ENCODE measurements around the gene TWSG1.
"Not testable (repeated sequence)": the region's sequence is repeated elsewhere in the genome, so short reads cannot be mapped to it uniquely, and the experiment has no call there.

The TWSG1 gene

DNA sequence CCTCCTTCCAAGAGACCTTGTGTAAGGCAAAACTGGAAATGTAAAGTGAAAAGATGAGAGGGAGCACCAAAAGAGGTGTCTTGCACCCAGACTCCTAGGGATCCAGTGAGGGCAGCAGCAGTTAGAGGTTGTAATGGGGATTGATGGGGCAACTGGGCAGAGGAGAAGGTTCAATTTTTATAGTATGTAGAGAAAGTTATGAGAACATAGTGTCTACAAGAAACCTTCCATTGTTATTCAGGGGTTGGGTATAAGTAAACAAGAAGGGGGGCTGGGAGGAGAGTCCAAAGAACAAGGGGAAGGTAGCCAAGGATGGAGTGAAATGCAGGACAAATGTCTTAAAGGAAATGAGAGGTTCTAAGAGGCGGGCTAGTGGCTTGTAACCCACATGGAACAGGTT lies 89.1 kb downstream of the TWSG1 start:
- DNase-seq (ENCODE audit: low read depth in 2 of 2): not testable (repeated sequence)

- DNase-seq (ENCODE audit: low read depth in 2 of 2): not testable (repeated sequence)
Measured at GRCh38 chr18:9424235-9424634, 89.7 kb downstream of the TWSG1 start.

DNA sequence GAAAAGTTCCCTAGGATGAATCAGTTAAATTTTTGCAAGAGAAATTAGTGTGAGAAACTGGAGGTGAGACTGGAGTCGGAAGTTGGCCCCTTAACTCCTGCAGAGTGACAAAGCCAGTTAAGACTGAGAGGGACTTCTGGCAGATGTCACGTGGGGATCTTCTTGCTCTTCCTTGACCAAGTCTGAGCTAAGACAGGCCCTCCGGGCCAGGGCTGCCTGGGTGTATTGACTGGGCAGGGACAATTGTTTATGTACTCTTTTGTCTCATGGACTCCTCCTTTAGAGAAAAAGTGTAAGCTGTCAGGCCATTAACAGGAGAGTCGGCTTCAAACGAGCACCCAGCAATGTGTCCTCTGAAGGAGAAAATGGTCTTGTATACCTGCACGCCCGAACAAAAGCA lies 92.2 kb downstream of the TWSG1 start:
- no peak for DNase-seq (ENCODE audit: low read depth in 2 of 2)

DNA sequence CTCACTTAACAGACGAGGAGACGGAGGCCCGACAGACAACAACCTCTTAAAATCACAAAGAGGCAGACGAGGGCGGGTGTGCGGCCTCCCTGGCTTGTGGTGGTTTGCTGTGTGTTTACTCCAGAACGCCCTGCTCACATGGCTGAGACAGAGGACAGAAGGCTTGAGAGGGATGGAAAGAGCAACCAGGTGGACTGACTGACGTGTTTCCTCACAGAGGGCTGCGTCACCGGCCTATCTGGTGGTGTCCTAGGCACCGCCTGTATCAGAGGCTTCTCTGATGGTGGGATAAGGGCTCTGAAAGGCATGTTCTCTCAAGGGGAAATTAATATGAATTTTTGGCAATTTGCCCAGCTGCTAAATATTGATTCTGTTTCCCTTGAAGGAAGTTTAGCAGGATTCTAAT lies 93.7 kb downstream of the TWSG1 start:
- no peak for DNase-seq (ENCODE audit: low read depth in 2 of 2)

DNA sequence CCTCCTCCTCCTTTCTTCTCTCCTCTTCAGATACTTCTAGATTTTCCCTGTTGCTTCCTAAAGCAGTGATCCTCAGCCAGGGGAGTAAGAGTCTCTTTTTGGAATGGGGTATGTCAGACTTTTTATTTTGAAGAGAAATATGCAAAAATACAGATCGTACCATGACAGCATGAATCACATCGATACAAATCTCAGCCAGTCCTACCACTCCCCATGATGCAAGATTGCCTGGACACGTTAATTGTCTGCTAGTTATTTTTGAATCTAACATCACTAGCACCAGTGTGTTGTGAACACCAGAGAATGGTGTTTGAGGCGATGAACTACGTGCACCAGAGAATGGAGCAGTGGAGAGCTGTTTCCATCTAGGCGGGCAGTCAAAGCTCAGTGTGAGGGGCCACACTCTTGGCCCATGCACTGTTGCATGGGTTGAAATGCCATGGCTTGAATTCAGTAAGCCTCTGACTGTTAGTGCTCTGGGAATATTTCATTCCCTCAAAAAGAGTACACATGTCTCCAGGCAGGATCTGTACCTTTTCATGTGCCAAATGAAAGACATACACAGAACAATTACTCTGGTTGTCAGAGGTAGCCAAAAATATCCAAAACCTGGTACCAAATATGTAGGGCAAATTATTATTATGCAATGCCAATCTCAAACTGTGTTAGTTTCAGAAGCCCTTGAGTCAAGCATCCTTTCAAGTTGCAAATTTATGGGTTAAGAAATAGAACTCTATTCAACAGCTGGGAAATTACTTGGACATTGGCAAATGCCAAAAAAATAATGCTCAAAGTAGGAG lies 94.5 kb downstream of the TWSG1 start:
- DNase-seq (ENCODE audit: low read depth in 2 of 2): no peak

- DNase-seq (ENCODE audit: low read depth in 2 of 2): no peak
Measured at GRCh38 chr18:9429662-9429993, 95.1 kb downstream of the TWSG1 start.

DNA sequence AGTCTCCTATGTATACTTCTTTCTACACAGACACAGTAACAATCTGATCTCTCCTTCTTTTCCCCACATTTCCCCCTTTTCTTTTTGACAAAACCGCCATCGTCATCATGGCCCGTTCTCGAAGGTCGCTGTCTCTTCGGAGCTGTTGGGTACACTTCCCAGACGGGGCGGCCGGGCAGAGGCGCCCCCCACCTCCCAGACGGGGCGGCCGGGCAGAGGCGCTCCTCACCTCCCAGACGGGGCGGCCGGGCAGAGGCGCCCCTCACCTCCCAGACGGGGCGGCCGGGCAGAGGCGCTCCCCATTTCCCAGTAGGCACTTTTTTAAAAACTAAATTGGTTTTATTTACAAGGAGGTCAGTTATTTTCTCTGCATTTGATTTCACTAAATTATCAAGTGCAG lies 95.7 kb downstream of the TWSG1 start:
- DNase-seq (ENCODE audit: low read depth in 2 of 2): not testable (repeated sequence)

GRCh38 chr18:9431296-9431695 lies 96.7 kb downstream of the TWSG1 start:
- no peak for DNase-seq (ENCODE audit: low read depth in 2 of 2)

- not testable (repeated sequence) for DNase-seq (ENCODE audit: low read depth in 2 of 2)
Measured at GRCh38 chr18:9433122-9433521, 98.5 kb downstream of the TWSG1 start.

- no peak for DNase-seq (ENCODE audit: low read depth in 2 of 2)
Measured at GRCh38 chr18:9433671-9434121, 99.1 kb downstream of the TWSG1 start.

DNA sequence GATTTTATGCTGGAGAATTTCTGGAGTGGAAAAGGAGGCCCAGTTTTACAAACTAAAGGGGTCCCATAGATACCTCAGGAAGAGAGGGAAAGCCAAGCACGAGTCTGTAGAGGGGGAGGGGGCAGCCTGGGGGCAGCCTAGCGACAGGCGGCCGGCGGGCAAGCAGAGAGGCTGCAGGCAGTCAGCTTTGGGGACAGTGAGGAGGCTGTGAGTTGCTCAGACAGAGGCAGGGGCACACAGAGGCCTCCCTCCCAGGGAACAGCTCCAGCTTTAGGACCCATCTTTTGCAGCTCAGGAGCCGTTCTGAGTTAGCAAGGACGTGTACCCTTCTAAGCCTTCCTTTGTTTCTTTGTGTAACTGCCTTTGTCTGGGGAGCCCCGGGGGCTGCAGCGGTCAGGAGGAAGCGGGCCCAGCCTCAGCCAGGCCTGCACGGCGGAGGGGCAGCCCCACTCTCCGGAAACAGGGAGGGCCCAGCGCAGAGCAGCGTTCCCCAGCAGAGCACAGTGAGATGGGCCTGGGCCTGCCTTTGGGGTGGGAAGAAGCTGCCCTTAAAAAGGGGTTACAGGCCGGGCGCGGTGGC lies 99.6 kb downstream of the TWSG1 start:
- no peak for DNase-seq (ENCODE audit: low read depth in 2 of 2)

- DNase-seq (ENCODE audit: low read depth in 2 of 2): no peak
Measured at GRCh38 chr18:9435041-9435440, 100.5 kb downstream of the TWSG1 start.

DNA sequence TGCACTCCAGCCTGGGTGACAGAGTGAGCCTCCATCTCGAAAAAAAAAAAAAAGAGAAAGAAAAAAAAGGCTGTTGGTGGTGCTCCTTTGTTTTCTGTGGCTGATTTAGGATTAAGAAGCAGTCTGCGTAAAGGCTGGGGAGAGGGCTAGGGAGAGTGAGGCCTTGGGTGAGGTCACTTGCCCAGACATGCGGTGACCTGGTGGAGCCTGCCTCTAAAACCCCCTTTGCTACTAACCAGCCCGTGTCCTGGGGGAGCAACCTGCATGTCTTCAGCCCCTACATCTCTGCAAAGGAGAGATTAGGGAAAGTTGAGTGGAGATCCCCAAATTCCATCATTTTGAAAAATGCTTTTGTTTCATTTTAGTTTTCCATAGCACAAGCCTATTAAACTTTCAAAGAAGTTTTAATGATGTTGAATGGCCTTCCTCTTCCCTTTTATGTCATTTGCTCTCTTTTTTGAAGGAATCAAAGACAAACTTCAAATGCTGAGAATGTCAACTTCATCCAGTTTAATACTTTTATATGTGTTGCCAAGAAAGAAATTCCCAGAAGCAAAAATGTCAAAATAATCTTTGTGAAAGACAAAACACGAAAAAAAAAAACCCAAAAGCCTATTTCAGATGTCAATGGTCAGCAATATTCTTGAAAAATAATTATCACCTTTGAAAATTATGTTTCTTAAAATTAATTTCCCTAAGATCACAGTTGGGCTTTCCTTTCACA lies 101.8 kb downstream of the TWSG1 start:
- no peak for DNase-seq (ENCODE audit: low read depth in 2 of 2)

DNA sequence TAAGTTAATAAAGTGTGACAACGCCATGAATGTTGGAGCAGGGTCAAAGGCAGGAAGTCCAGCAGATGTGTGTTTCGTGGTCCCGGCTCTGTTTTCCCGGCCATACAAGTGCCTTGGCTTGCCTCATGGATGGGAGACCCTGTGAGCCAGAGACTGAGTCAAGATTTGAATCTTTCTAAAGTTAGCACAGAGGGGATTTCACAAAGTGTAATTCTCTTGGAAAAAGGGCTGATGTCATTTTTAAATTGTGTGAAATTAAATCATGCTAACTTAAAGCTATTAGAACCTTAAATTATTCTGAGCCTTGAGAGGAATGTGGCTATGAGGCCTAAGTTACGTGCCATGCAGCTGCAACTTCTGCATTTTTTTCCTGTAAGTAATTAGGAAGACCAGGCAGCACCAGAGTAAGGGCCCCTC lies 102.5 kb downstream of the TWSG1 start:
- no peak for DNase-seq (ENCODE audit: low read depth in 2 of 2)

- no peak for DNase-seq (ENCODE audit: low read depth in 2 of 2)
Measured at GRCh38 chr18:9437672-9438071, 103.1 kb downstream of the TWSG1 start.

- no peak for DNase-seq (ENCODE audit: low read depth in 2 of 2)
Measured at GRCh38 chr18:9441061-9441460, 106.5 kb downstream of the TWSG1 start.

GRCh38 chr18:9444549-9444948 lies 110.0 kb downstream of the TWSG1 start:
- DNase-seq (ENCODE audit: low read depth in 2 of 2): no peak

- DNase-seq (ENCODE audit: low read depth in 2 of 2): no peak
Measured at GRCh38 chr18:9446839-9447238, 112.3 kb downstream of the TWSG1 start.

DNA sequence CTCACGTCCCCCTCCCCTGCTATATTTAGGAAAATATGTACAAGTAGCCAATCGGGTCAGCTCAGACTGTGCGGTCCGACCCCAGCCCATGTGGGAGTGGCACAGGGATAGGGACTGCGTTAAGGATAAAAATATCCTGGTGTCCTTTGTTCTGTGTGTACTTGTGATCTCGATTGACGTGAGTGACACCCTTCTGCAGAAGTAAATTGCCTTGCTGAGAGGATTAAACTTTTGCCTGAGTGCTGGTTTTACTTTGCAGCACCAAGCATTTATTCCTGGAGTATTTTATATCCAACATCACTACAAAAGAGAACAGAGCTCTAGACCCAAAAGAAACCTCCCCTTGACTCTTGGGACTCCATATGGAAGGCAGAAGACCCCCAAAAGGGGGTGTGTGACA lies 112.8 kb downstream of the TWSG1 start:
- DNase-seq (ENCODE audit: low read depth in 2 of 2): no peak

- DNase-seq (ENCODE audit: low read depth in 2 of 2): no peak
Measured at GRCh38 chr18:9449600-9450414, 115.2 kb downstream of the TWSG1 start.

DNA sequence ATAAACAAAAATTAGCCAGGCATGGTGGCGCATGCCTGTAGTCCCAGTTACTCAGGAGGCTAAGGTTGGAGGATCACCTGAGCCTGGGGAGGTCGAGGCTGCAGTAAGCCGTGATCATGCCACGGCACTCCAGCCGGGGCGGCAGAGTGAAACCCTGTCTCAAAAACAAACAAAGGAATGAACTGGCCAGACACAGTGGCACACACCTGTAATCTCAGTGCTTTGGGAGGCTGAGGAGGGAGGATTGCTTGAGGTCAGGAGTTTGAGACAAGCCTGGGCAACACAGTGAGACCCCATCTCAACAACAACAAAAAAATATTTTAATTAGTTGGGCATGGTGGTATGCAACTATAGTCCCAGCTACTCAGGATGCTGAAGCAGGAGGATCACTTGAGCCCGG lies 116.3 kb downstream of the TWSG1 start:
- DNase-seq (ENCODE audit: low read depth in 2 of 2): not testable (repeated sequence)
